IMR-90 (cell line): ENCODE measurements around the gene RAD18. TPM values are rescaled to one million over a fixed set of nuclear protein-coding genes. Genes with fewer than 3 reads are reported as not detected.

ENCODE experiments used
- ATAC-seq: fragments of 200-7000 bp; cut with Tn5 transposase; 2 replicates; pipeline ENCODE4 v1.9.1; 2020; ENCODE audit warnings: low read depth, mild to moderate bottlenecking, moderate library complexity
- BruUV-seq: library from RNA; stranded (reverse); fragments of 400-500 nt; replicated peaks from 2 replicates; lab custom pipeline; 2021; lab: Mats Ljungman, UMichigan
- CTCF ChIA-PET: fragments of 300-600 bp; formaldehyde crosslinking; extraction: SDS; loops from one replicate; lab custom pipeline; 2021; ENCODE audit warnings: antibody characterized with exemption; lab: Yijun Ruan, JAX
- POLR2A ChIA-PET: fragments of 300-600 bp; sonication (Branson Sonifier 250); formaldehyde crosslinking; loops from one replicate; lab custom pipeline; 2022; ENCODE audit warnings: antibody characterized with exemption; ENCODE audit not compliant: unreplicated experiment; lab: Charles Lee
- DNase-seq: peaks from one replicate; pipeline ENCODE4 v3.0.0; 2013
- H2AFZ ChIP-seq: replicated peaks from 2 replicates; pipeline ENCODE3; 2013; ENCODE audit warnings: low read length, mild to moderate bottlenecking; ENCODE audit not compliant: poor library complexity
- H2AK5ac ChIP-seq: 2 replicates; pipeline ENCODE4 v1.6.1; 2013; ENCODE audit warnings: low read depth, low read length, inconsistent platforms
- H2AK9ac ChIP-seq: replicated peaks from 2 replicates; pipeline ENCODE3; 2013; ENCODE audit warnings: mild to moderate bottlenecking, low read depth, low read length, moderate library complexity; ENCODE audit not compliant: poor library complexity
- H2BK120ac ChIP-seq: 2 replicates; pipeline ENCODE4 v1.6.1; 2013; ENCODE audit warnings: low read depth, low read length, inconsistent platforms
- H2BK15ac ChIP-seq: 3 replicates; pipeline ENCODE4 v1.6.1; 2013; ENCODE audit warnings: low read depth, low read length, inconsistent platforms
- H2BK20ac ChIP-seq: 2 replicates; pipeline ENCODE4 v1.6.1; 2013; ENCODE audit warnings: low read depth, mild to moderate bottlenecking, inconsistent platforms, low read length, moderate library complexity
- H2BK5ac ChIP-seq: 2 replicates; pipeline ENCODE4 v1.6.1; 2013; ENCODE audit warnings: mild to moderate bottlenecking, low read depth, low read length, inconsistent platforms; ENCODE audit not compliant: poor library complexity, severe bottlenecking
- H3K14ac ChIP-seq: replicated peaks from 2 replicates; pipeline ENCODE4 v1.6.1; 2013; ENCODE audit warnings: low read depth, low read length, inconsistent platforms
- H3K18ac ChIP-seq: 2 replicates; pipeline ENCODE4 v1.6.1; 2013; ENCODE audit warnings: low read depth, low read length, control low read depth
- H3K23ac ChIP-seq: 2 replicates; pipeline ENCODE4 v1.6.1; 2013; ENCODE audit warnings: low read depth, low read length, inconsistent platforms
- H3K27ac ChIP-seq: 2 replicates; pipeline ENCODE4 v1.5.1; 2013; ENCODE audit warnings: mild to moderate bottlenecking, control low read depth, low read length; ENCODE audit not compliant: insufficient read depth
- H3K27me3 ChIP-seq: 2 replicates; pipeline ENCODE4 v1.6.1; 2013; ENCODE audit warnings: low read length; ENCODE audit not compliant: control insufficient read depth, insufficient read depth
- H3K36me3 ChIP-seq: 2 replicates; pipeline ENCODE4 v1.6.1; 2013; ENCODE audit warnings: low read length, mixed read lengths; ENCODE audit not compliant: control insufficient read depth, insufficient read depth
- H3K4ac ChIP-seq: 2 replicates; pipeline ENCODE4 v1.6.1; 2013; ENCODE audit warnings: low read depth, low read length, inconsistent platforms
- H3K4me1 ChIP-seq: 2 replicates; pipeline ENCODE4 v1.6.1; 2013; ENCODE audit warnings: low read length, mixed read lengths; ENCODE audit not compliant: control insufficient read depth, insufficient read depth
- H3K4me2 ChIP-seq: 2 replicates; pipeline ENCODE4 v1.6.1; 2013; ENCODE audit warnings: low read depth, mild to moderate bottlenecking, control low read depth, low read length, moderate library complexity
- H3K4me3 ChIP-seq: 2 replicates; pipeline ENCODE4 v1.5.1; 2013; ENCODE audit warnings: low read depth, mild to moderate bottlenecking, control low read depth, low read length, moderate library complexity; ENCODE audit not compliant: insufficient read depth
- H3K56ac ChIP-seq: 2 replicates; pipeline ENCODE4 v1.6.1; 2013; ENCODE audit warnings: low read length, inconsistent platforms; ENCODE audit not compliant: insufficient read depth; ENCODE audit errors: extremely low read depth
- H3K79me1 ChIP-seq, 2 experiments: 2 replicates each; pipeline ENCODE4 v1.6.1; 2013; ENCODE audit warnings: low read length in 2 of 2, inconsistent platforms in 1 of 2, low read depth in 1 of 2
- H3K9ac ChIP-seq: 2 replicates; pipeline ENCODE4 v1.6.1; 2013; ENCODE audit warnings: low read depth, low read length, control low read depth
- H3K9me1 ChIP-seq: 2 replicates; pipeline ENCODE4 v1.6.1; 2013; ENCODE audit warnings: low read length, inconsistent platforms; ENCODE audit not compliant: insufficient read depth
- H3K9me3 ChIP-seq: 2 replicates; pipeline ENCODE4 v1.6.1; 2013; ENCODE audit warnings: low read length; ENCODE audit not compliant: control insufficient read depth, insufficient read depth
- H4K20me1 ChIP-seq: 2 replicates; pipeline ENCODE4 v1.6.1; 2013; ENCODE audit warnings: low read length, inconsistent platforms; ENCODE audit not compliant: insufficient read depth
- H4K5ac ChIP-seq: 2 replicates; pipeline ENCODE4 v1.6.1; 2013; ENCODE audit warnings: mild to moderate bottlenecking, low read depth, low read length, control low read depth
- H4K8ac ChIP-seq, 2 experiments: 2 replicates each; pipeline ENCODE4 v1.6.1; 2013; ENCODE audit warnings: low read depth in 2 of 2, low read length in 2 of 2, control low read depth in 1 of 2, inconsistent platforms in 1 of 2
- H4K91ac ChIP-seq: 2 replicates; pipeline ENCODE4 v1.6.1; 2013; ENCODE audit warnings: low read depth, low read length, inconsistent platforms; ENCODE audit not compliant: insufficient read depth
- FOS ChIP-seq: fragments of 150-350 bp; IDR thresholded peaks from 2 replicates; pipeline ENCODE4 v1.6.1; 2016; ENCODE audit warnings: low read depth, low read length
- RCOR1 ChIP-seq: IDR thresholded peaks from 2 replicates; pipeline ENCODE4 v1.6.1; 2012; ENCODE audit warnings: mild to moderate bottlenecking, low read length, improper control_type of control experiment; ENCODE audit not compliant: insufficient replicate concordance
- SMC3 ChIP-seq: fragments of 150-350 bp; IDR thresholded peaks from 2 replicates; pipeline ENCODE4 v1.6.1; 2016; ENCODE audit warnings: low read depth, mild to moderate bottlenecking, antibody characterized with exemption, low read length, moderate library complexity
- WGBS, 2 experiments: methylation state at CpG; one replicate each; pipeline versions ENCODE4 v1.1.5 to v1.1.7; 2013; ENCODE audit warnings: missing lambda C conversion rate in 2 of 2; ENCODE audit not compliant: insufficient read length in 1 of 2; ENCODE audit errors: extremely low coverage in 2 of 2; 5-methylcytosine and 5-hydroxymethylcytosine counted together
- dilution Hi-C: fragments of 300-500 bp; cut with HindIII; formaldehyde crosslinking; loops from one replicate; pipeline ENCODE4 v1.14.3; 2018; ENCODE audit warnings: low sequenced_read_pairs; ENCODE audit not compliant: unreplicated experiment
- in situ Hi-C: fragments of 300-500 bp; cut with MboI; formaldehyde crosslinking; loops from 3 replicates; pipeline ENCODE4 v1.14.3; 2019; ENCODE audit warnings: low sequenced_read_pairs, inconsistent platforms, mixed read lengths
- intact Hi-C: fragments of 100-400 bp; cut with micrococcal nuclease; formaldehyde crosslinking; loops from 2 replicates; pipeline ENCODE4 v1.10.0; 2022
- polyA plus RNA-seq, 3 experiments: library from polyadenylated mRNA; depleted of rRNA; stranded (reverse); fragments of >200 nt; gene quantifications; 2 replicates each; pipeline ENCODE4 v1.2.3, GENCODE V29; 2012; ENCODE audit warnings: low replicate concordance in 1 of 3
- total RNA-seq: library from RNA; depleted of rRNA; stranded (reverse); fragments of >200 nt; gene quantifications from 2 replicates; pipeline ENCODE4 v1.2.3, GENCODE V29; 2012
- TF ChIP-seq, protein P1 (sequence below): fragments of 150-350 bp; IDR thresholded peaks from 2 replicates; pipeline ENCODE4 v1.6.1; 2016; ENCODE audit warnings: low read depth, mild to moderate bottlenecking, low read length, moderate library complexity, borderline replicate concordance

The RAD18 gene
- total and polyA plus RNA-seq, 2 of the 4 experiments (the other 2 are of a cell fraction), result 8.2 to 17.2 TPM

DNA sequence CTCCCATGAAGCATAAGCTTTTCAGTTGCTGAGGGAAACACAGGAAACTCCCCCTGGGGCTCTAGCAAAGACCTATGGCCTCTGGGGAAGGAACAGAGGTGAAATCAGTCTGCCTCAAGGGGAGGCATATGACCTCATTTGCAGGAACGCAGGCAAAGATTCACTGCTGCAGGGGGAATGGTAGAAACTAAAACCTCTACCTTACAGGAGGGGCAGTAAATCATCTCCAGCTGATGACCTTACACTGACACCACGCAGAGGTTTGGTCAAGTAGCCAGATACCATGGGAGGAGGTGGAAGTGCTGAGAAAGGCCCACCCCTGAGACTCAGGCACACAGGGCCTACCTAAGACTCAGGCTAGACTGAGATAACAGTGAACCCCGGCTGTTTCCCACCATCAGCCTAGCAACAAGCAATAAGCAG, 81.1 kb downstream of the RAD18 start:
- no peak overlapping the region for H3K4me2 ChIP-seq
- TF ChIP-seq RCOR1 (no peak), FOS (no peak), SMC3 (no peak)
- TF ChIP-seq, protein P1, sequence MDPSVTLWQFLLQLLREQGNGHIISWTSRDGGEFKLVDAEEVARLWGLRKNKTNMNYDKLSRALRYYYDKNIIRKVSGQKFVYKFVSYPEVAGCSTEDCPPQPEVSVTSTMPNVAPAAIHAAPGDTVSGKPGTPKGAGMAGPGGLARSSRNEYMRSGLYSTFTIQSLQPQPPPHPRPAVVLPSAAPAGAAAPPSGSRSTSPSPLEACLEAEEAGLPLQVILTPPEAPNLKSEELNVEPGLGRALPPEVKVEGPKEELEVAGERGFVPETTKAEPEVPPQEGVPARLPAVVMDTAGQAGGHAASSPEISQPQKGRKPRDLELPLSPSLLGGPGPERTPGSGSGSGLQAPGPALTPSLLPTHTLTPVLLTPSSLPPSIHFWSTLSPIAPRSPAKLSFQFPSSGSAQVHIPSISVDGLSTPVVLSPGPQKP, result no peak
- H2AFZ ChIP-seq, result peak overlapping the region; percentile 1
- no peak overlapping the region for H3K27ac ChIP-seq
- no CpG with 5 or more reads among the region's 3 CpGs for WGBS, 2 experiments
- ChIA-PET POLR2A (no interaction called here), CTCF (interaction anchor here (0.8 kb wide), 1 partner anchor 113 kb away, joined by 3 read pairs; the partner anchor contains the start of gene OXTR)
- dilution Hi-C loops, result no loop called here
- no peak overlapping the region for H2AK9ac ChIP-seq
- no peak overlapping the region for H2BK15ac ChIP-seq
- H2BK120ac ChIP-seq, result peak overlapping the region; percentile 49; the same call in 1 of the 2 replicates
- H3K9me3 ChIP-seq, result peaks cover 2% of the 10 kb centered on the region; the same call in 1 of the 2 replicates
- ATAC-seq (no peak), DNase-seq (no peak)
- H3K27me3 ChIP-seq, result no peaks in the 10 kb centered on the region
- H3K14ac ChIP-seq, result 0 out of 2 replicates have a peak overlapping the region, but pooled peaks have one; percentile 37
- H3K36me3 ChIP-seq, result peaks cover under 1% of the 10 kb centered on the region; the same call in 1 of the 2 replicates
- peaks cover 10% of the 10 kb centered on the region for H3K9me1 ChIP-seq
- H2AK5ac ChIP-seq, result peak overlapping the region; percentile 69; the same call in 1 of the 2 replicates
- peak overlapping the region; percentile 4; the same call in 1 of the 2 replicates for H4K5ac ChIP-seq
- no peak overlapping the region for H3K56ac ChIP-seq
- no peak overlapping the region for H3K4me3 ChIP-seq
- BruUV-seq, result no TSS peak
- peak overlapping the region; percentile 68 for H4K91ac ChIP-seq
- H3K9ac ChIP-seq, result no peak overlapping the region
- H4K20me1 ChIP-seq, result no peaks in the 10 kb centered on the region
- H3K79me1 ChIP-seq, result peaks cover 5 to 20% of the 10 kb centered on the region in 2 experiments; a peak in 2 of 4 replicates
- peak overlapping the region; percentile 35; the same call in 1 of the 2 replicates for H2BK20ac ChIP-seq
- H3K18ac ChIP-seq, result peak overlapping the region; percentile 33; the same call in 1 of the 2 replicates
- no peak overlapping the region for H3K23ac ChIP-seq
- intact Hi-C loops, result no loop called here
- H3K4ac ChIP-seq, result no peak overlapping the region; the same call in 1 of the 2 replicates
- H4K8ac ChIP-seq, result peak overlapping the region in 1 of 2 experiments; percentile 42; a peak in 1 of 4 replicates
- in situ Hi-C loops, result no loop called here
- H2BK5ac ChIP-seq, result no peak overlapping the region
- H3K4me1 ChIP-seq, result peaks cover 12% of the 10 kb centered on the region
